PC-3 (cell line): ENCODE data around the gene DOCK4.

ENCODE experiments used
- CTCF ChIP-seq: fragments of 300-600 bp; sonication (generic); conservative IDR thresholded peaks from 2 replicates; pipeline ENCODE4 v1.5.1; 2017; ENCODE audit warnings: antibody characterized with exemption, low read depth, mild to moderate bottlenecking, low read length
- EZH2 ChIP-seq: fragments of 300-600 bp; sonication (generic); IDR thresholded peaks from one replicate; pipeline ENCODE4 v1.6.1; 2017; ENCODE audit warnings: antibody characterized with exemption, mild to moderate bottlenecking, low read length; ENCODE audit not compliant: unreplicated experiment
- EZH2phosphoT487 ChIP-seq: fragments of 300-600 bp; sonication (generic); IDR thresholded peaks from 2 replicates; pipeline ENCODE4 v1.6.1; 2018; ENCODE audit warnings: mild to moderate bottlenecking, antibody characterized with exemption, low read length, borderline replicate concordance

GRCh38 chr7:112005205-112005775, 200.9 kb downstream of the DOCK4 start:
- no peak for TF ChIP-seq CTCF
- no peak for TF ChIP-seq EZH2
- TF ChIP-seq EZH2phosphoT487: no peak
